HUES6 (cell line): Measurements from ENCODE around the gene UBE2U.

Source experiments
- H3K27ac ChIP-seq: 2 replicates; pipeline ENCODE4 v1.7.0; 2013; ENCODE audit warnings: low read depth, mild to moderate bottlenecking, low read length, inconsistent platforms
- H3K27me3 ChIP-seq: 2 replicates; pipeline ENCODE4 v1.6.1; 2013; ENCODE audit warnings: low read length; ENCODE audit not compliant: control insufficient read depth, insufficient read depth
- H3K36me3 ChIP-seq: 2 replicates; pipeline ENCODE4 v1.6.1; 2013; ENCODE audit warnings: low read length; ENCODE audit not compliant: control insufficient read depth, insufficient read depth
- H3K4me1 ChIP-seq: 2 replicates; pipeline ENCODE4 v1.6.1; 2013; ENCODE audit warnings: low read length; ENCODE audit not compliant: control insufficient read depth, insufficient read depth
- H3K4me3 ChIP-seq: 2 replicates; pipeline ENCODE4 v1.5.1; 2013; ENCODE audit warnings: low read depth, low read length
- H3K9ac ChIP-seq: one replicate; pipeline ENCODE4 v1.6.1; 2013; ENCODE audit warnings: mild to moderate bottlenecking, low read length
- H3K9me3 ChIP-seq: 2 replicates; pipeline ENCODE4 v1.6.1; 2013; ENCODE audit warnings: low read depth, low read length; ENCODE audit not compliant: control insufficient read depth, insufficient read depth

The UBE2U gene

GRCh38 chr1:64292399-64292798, 89.0 kb downstream of the UBE2U start:
- H3K4me3 ChIP-seq, result no peak overlapping the region
- no peaks in the 10 kb centered on the region for H3K4me1 ChIP-seq
- no peak overlapping the region for H3K27ac ChIP-seq
- no peak overlapping the region for H3K9ac ChIP-seq
- no peaks in the 10 kb centered on the region for H3K36me3 ChIP-seq
- H3K9me3 ChIP-seq, result peaks cover 6% of the 10 kb centered on the region; the same call in 1 of the 2 replicates
- H3K27me3 ChIP-seq, result no peaks in the 10 kb centered on the region

DNA sequence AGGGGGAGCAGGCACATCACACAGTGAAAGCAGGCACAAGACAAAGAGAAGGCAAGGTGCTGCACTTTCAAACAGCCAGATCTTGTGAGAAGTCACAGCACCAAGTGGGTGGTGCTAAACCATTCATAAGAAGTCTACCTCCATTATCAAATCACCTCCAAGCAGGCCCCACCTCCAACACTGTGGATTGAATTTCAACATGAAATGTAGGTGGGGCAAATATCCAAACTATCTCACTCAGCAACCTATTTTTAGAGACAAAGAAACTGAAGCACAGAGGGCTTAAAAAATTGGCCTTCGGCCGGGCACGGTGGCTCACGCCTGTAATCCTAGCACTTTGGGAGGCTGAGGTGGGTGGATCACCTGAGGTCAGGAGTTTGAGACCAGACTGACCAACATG, 90.4 kb downstream of the UBE2U start:
- no peak overlapping the region for H3K27ac ChIP-seq
- H3K36me3 ChIP-seq, result no peaks in the 10 kb centered on the region
- no peaks in the 10 kb centered on the region for H3K4me1 ChIP-seq
- H3K9ac ChIP-seq, result no peak overlapping the region
- H3K9me3 ChIP-seq, result peaks cover 6% of the 10 kb centered on the region; the same call in 1 of the 2 replicates
- no peak overlapping the region for H3K4me3 ChIP-seq
- H3K27me3 ChIP-seq, result no peaks in the 10 kb centered on the region

- no peaks in the 10 kb centered on the region for H3K36me3 ChIP-seq
- no peak overlapping the region for H3K27ac ChIP-seq
- no peaks in the 10 kb centered on the region for H3K27me3 ChIP-seq
- H3K9ac ChIP-seq, result no peak overlapping the region
- peaks cover 6% of the 10 kb centered on the region; the same call in 1 of the 2 replicates for H3K9me3 ChIP-seq
- no peak overlapping the region for H3K4me3 ChIP-seq
- H3K4me1 ChIP-seq, result no peaks in the 10 kb centered on the region
These were observed 91.7 kb downstream of the UBE2U start for GRCh38 chr1:64295136-64295535.

DNA sequence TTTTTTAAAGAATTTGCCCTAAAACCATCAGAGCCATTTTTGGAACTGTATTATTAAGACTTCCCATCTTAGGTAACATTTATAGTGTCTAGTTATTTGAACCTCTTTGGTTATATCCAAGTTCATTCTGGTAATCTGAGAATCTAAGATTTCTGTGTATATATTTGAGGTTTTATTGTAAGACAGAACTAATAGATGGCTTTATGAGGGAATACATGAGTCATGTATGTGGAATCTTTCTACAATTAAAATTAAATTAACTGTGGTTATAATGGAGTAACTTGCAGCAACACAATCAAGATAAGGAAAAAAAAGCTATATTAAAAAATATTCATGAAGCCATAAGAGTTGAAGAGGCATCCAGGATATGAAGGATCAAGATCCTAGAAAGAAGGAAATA, 92.1 kb downstream of the UBE2U start:
- peaks cover 6% of the 10 kb centered on the region; the same call in 1 of the 2 replicates for H3K9me3 ChIP-seq
- no peaks in the 10 kb centered on the region for H3K4me1 ChIP-seq
- no peak overlapping the region for H3K27ac ChIP-seq
- H3K9ac ChIP-seq, result no peak overlapping the region
- no peaks in the 10 kb centered on the region for H3K36me3 ChIP-seq
- H3K4me3 ChIP-seq, result no peak overlapping the region
- H3K27me3 ChIP-seq, result no peaks in the 10 kb centered on the region

DNA sequence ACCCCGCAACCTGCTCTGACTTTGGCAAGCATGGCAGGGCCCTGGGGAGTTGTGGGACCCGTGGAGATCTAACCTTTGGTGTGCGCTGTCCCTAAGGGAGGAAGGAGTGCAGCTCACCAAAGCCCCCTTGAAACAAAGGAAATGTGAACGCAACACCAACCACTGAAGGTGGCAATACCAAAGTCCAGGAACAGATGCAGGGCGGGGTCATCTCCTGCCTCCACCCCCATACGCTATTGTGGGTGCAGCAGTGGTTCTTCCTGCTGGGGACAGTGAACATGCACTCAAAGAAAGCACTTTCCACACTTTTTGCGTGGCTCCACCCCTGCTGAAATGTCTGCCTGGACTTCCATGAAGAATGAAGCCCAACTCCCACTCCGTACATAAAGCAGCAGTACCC, 93.0 kb downstream of the UBE2U start:
- H3K9me3 ChIP-seq, result peaks cover 6% of the 10 kb centered on the region; the same call in 1 of the 2 replicates
- H3K27me3 ChIP-seq, result no peaks in the 10 kb centered on the region
- H3K36me3 ChIP-seq, result no peaks in the 10 kb centered on the region
- no peak overlapping the region for H3K9ac ChIP-seq
- H3K4me1 ChIP-seq, result no peaks in the 10 kb centered on the region
- H3K27ac ChIP-seq, result no peak overlapping the region
- H3K4me3 ChIP-seq, result no peak overlapping the region

DNA sequence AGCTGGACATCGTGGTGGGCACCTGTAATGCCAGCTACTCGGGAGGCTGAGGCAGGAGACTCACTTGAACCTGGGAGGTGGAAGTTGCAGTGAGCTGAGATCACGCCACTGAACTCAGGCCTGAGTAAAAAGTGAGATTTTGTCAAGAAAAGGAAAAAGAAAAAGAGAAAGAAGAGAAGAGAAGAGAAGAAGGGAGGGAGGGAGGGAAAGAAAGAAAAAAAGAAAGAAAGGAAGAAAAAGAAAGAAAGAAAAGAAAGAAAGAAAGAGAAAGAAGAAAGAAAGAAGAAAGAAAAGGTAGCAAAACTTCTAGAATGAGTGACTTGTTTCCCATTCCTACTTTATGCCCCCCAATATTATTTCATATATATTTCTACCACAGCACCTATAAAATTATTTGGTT, 98.8 kb downstream of the UBE2U start:
- Histone ChIP-seq H3K36me3 (no peaks in the 10 kb centered on the region), H3K4me1 (peaks cover 11% of the 10 kb centered on the region; the same call in 1 of the 2 replicates), H3K4me3 (no peak overlapping the region), H3K27me3 (no peaks in the 10 kb centered on the region), H3K9ac (no peak overlapping the region), H3K9me3 (peaks cover under 1% of the 10 kb centered on the region; the same call in 1 of the 2 replicates), H3K27ac (no peak overlapping the region)

DNA sequence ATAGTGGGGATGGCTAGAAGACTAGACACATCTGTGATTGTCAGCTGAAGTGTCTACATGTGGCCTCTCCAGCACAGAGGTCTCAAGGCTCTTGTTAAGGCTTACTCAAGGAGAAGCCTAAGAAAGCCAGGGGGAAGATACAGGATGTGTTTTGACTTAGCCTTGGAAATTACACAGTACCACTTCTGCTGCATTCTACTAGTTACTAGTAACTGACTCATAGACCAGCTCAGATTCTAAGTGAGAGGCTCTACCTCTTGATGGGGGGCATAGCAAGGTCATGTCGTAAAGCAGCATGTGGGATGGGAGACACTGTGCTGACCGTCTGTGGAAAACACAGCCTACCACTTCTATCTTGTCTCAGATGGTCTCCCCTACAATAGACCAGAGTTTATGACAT, 99.5 kb downstream of the UBE2U start:
- Histone ChIP-seq H3K4me3 (no peak overlapping the region), H3K9me3 (no peaks in the 10 kb centered on the region), H3K4me1 (peaks cover 11% of the 10 kb centered on the region; the same call in 1 of the 2 replicates), H3K36me3 (no peaks in the 10 kb centered on the region), H3K27me3 (no peaks in the 10 kb centered on the region), H3K27ac (no peak overlapping the region), H3K9ac (no peak overlapping the region)

DNA sequence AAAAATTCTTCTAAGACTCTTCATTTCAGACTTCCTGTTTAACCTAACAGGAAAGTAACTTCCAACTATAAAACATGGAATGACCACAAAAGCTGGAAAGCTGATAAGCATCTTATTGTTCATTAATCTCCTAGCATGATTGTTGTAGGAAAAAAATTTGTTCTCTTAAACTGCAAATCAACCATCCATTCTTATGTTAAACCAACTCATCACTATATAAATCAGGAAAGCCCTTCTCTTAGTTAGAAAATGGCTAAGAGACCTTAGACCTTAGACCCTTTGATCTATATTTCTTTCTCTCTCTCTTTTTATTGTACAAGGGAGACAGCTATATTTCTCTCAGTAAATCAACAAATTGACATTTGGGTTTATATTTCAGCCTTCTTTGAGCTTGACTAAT, 101.4 kb downstream of the UBE2U start:
- Histone ChIP-seq H3K27ac (no peak overlapping the region), H3K27me3 (no peaks in the 10 kb centered on the region), H3K4me3 (no peak overlapping the region), H3K36me3 (no peaks in the 10 kb centered on the region), H3K9me3 (no peaks in the 10 kb centered on the region), H3K4me1 (peaks cover 21% of the 10 kb centered on the region; the same call in 1 of the 2 replicates), H3K9ac (no peak overlapping the region)

DNA sequence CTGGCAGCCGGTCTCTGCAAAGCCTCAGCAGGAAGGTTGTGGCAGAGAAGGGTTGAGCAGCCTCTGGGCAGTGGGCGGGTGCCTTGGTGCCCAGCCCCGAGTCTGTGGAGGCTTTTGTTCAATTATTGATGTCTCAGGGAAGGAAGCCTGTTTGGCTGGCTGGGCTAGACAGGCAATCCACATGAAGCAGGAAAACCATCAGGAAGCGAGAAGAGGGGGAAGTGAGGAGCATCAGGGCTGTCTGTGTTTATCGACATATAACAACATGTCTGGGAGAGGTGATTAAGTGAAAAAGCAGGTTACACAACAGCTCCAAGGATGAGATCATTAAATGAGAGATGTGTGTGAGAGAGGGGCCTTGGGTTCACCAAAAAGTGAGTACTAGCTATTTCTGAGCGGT, 105.4 kb downstream of the UBE2U start:
- Histone ChIP-seq H3K27ac (no peak overlapping the region), H3K9me3 (no peaks in the 10 kb centered on the region), H3K9ac (no peak overlapping the region), H3K4me3 (no peak overlapping the region), H3K36me3 (no peaks in the 10 kb centered on the region), H3K27me3 (no peaks in the 10 kb centered on the region), H3K4me1 (peaks cover 19% of the 10 kb centered on the region)

DNA sequence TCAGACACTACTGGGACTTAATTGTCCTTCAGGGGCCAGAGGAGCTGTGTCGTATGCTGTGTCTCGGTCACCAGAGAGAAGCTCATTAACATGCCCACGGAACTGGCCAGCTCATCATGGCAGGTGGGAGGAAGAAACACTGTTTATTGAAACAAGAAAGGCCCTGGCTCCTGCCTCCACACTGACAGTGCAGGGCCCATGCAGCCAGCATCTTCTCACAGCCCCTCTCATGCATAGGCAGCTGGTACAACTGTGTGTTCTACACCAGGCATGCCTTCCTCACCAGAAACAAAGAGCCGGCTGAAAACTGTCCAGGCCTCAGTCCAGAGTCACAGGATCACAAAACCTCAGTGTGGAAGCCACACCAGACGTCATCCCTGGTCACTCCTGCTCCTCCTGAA, 106.0 kb downstream of the UBE2U start:
- H3K27me3 ChIP-seq, result no peaks in the 10 kb centered on the region

DNA sequence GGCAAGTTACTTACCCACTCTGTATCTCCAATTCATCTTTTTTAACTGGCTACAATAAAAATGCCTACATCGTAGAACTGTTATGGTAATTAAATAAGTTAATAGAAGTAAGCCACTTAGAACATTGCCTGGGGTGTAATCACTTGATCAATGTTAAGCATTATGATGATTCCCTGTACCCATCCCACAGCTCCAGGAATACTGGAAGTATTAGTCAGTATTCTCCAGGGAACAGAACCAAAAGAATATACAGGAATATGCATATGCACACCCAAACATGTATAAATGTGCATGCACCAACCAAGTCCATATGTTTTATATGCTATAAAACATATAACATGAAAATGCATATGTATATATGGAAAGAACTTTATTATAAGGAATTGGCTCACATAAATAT, 107.3 kb downstream of the UBE2U start:
- H3K27me3 ChIP-seq, result no peaks in the 10 kb centered on the region
- H3K27ac ChIP-seq, result no peak overlapping the region
- H3K9ac ChIP-seq, result no peak overlapping the region
- no peaks in the 10 kb centered on the region for H3K9me3 ChIP-seq
- H3K36me3 ChIP-seq, result no peaks in the 10 kb centered on the region
- no peak overlapping the region for H3K4me3 ChIP-seq
- peaks cover 17% of the 10 kb centered on the region for H3K4me1 ChIP-seq

More for the DNA sequence above, 106.0 kb downstream of the UBE2U start:
- no peak overlapping the region for H3K9ac ChIP-seq
- no peaks in the 10 kb centered on the region for H3K9me3 ChIP-seq
- peaks cover 20% of the 10 kb centered on the region for H3K4me1 ChIP-seq
- no peaks in the 10 kb centered on the region for H3K36me3 ChIP-seq
- H3K27ac ChIP-seq, result no peak overlapping the region
- H3K4me3 ChIP-seq, result no peak overlapping the region

GRCh38 chr1:64312431-64312830, 109.0 kb downstream of the UBE2U start:
- H3K4me1 ChIP-seq, result peaks cover 17% of the 10 kb centered on the region
- H3K27ac ChIP-seq, result no peak overlapping the region
- H3K36me3 ChIP-seq, result no peaks in the 10 kb centered on the region
- no peak overlapping the region for H3K9ac ChIP-seq
- no peaks in the 10 kb centered on the region for H3K9me3 ChIP-seq
- H3K4me3 ChIP-seq, result no peak overlapping the region
- no peaks in the 10 kb centered on the region for H3K27me3 ChIP-seq
